Measurements from ENCODE around the gene DUSP16.

The DUSP16 gene

DNA sequence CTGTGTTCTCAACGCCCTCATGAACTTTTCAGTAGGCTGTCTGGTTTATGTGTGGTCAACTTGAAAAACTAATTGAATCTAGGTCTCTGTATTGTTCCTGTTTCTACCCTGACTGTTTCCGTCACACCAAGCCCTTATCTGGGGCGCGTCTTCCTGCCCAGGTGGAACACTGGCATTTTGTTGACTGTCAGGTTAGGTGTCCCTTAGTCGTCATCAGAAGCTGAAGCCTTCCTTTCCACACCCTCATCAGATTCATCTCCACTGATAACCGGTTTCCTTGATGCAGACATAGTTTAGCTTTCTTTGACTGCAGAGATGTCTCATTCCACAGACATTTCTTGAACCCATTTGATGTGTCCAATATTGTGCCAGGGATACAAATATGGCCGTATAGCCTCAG lies 96.5 kb downstream of the DUSP16 start:
- peaks cover 13% of the 10 kb centered on the region for H3K9me3 ChIP-seq (ENCODE audit: control insufficient read depth, insufficient read depth, low read depth, low read length)
- H3K4me3 ChIP-seq (ENCODE audit: low read depth, low read length) = no peak overlapping the region
- peaks cover 8% of the 10 kb centered on the region; the same call in 1 of the 2 replicates for H3K4me1 ChIP-seq (ENCODE audit: control insufficient read depth, insufficient read depth, low read length)
- no peaks in the 10 kb centered on the region for H3K36me3 ChIP-seq (ENCODE audit: control insufficient read depth, insufficient read depth, low read length)
- H3K9ac ChIP-seq (ENCODE audit: low read length) = no peak overlapping the region
- no peaks in the 10 kb centered on the region for H3K27me3 ChIP-seq (ENCODE audit: control insufficient read depth, insufficient read depth, low read length)
- H3K27ac ChIP-seq (ENCODE audit: low read depth, low read length) = no peak overlapping the region

DNA sequence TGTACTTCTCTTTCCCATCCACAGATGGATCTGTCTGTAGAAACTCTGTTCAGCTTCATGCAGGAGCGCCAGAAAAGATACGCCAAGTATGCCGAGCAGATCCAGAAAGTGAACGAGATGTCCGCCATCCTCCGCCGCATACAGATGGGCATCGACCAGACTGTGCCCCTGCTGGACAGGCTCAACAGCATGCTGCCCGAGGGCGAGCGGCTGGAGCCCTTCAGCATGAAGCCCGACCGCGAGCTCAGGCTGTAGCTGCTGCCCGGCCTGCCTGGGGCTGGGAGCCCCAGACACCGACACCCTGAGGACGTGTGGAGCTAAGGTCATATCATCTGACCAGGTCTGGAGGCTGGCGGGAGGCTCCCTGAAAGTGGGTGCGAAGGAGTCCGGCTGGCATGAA lies 97.1 kb downstream of the DUSP16 start:
- H3K27me3 ChIP-seq (ENCODE audit: control insufficient read depth, insufficient read depth, low read length) = no peaks in the 10 kb centered on the region
- no peak overlapping the region for H3K4me3 ChIP-seq (ENCODE audit: low read depth, low read length)
- H3K4me1 ChIP-seq (ENCODE audit: control insufficient read depth, insufficient read depth, low read length) = peaks cover 8% of the 10 kb centered on the region; the same call in 1 of the 2 replicates
- H3K9me3 ChIP-seq (ENCODE audit: control insufficient read depth, insufficient read depth, low read depth, low read length) = peaks cover 7% of the 10 kb centered on the region
- no peak overlapping the region for H3K9ac ChIP-seq (ENCODE audit: low read length)
- H3K27ac ChIP-seq (ENCODE audit: low read depth, low read length) = no peak overlapping the region
- H3K36me3 ChIP-seq (ENCODE audit: control insufficient read depth, insufficient read depth, low read length) = no peaks in the 10 kb centered on the region

DNA sequence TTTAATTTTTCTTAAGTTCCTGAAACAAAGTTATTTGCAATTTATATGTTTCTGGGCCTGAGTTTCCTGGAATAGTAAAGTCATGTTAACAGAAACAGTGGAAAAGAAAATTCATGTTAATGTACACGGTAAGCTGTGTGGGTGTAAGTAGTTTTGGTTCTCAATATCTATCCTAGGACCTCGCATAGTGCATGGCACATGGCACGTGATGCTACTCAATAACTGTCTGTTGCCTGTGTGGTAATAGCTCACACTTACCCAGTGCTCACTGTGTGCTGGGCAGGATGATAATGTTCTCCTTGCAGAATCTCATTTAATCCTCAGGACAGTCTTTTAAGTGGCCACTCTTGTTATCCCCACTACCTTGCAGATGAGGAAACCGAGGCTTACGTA lies 100.7 kb downstream of the DUSP16 start:
- H3K9ac ChIP-seq (ENCODE audit: low read length) = no peak overlapping the region
- no peak overlapping the region for H3K27ac ChIP-seq (ENCODE audit: low read depth, low read length)
- no peaks in the 10 kb centered on the region for H3K27me3 ChIP-seq (ENCODE audit: control insufficient read depth, insufficient read depth, low read length)
- H3K36me3 ChIP-seq (ENCODE audit: control insufficient read depth, insufficient read depth, low read length) = no peaks in the 10 kb centered on the region
- peaks cover 13% of the 10 kb centered on the region; the same call in 1 of the 2 replicates for H3K4me1 ChIP-seq (ENCODE audit: control insufficient read depth, insufficient read depth, low read length)
- H3K4me3 ChIP-seq (ENCODE audit: low read depth, low read length) = no peak overlapping the region
- H3K9me3 ChIP-seq (ENCODE audit: control insufficient read depth, insufficient read depth, low read depth, low read length) = no peaks in the 10 kb centered on the region

DNA sequence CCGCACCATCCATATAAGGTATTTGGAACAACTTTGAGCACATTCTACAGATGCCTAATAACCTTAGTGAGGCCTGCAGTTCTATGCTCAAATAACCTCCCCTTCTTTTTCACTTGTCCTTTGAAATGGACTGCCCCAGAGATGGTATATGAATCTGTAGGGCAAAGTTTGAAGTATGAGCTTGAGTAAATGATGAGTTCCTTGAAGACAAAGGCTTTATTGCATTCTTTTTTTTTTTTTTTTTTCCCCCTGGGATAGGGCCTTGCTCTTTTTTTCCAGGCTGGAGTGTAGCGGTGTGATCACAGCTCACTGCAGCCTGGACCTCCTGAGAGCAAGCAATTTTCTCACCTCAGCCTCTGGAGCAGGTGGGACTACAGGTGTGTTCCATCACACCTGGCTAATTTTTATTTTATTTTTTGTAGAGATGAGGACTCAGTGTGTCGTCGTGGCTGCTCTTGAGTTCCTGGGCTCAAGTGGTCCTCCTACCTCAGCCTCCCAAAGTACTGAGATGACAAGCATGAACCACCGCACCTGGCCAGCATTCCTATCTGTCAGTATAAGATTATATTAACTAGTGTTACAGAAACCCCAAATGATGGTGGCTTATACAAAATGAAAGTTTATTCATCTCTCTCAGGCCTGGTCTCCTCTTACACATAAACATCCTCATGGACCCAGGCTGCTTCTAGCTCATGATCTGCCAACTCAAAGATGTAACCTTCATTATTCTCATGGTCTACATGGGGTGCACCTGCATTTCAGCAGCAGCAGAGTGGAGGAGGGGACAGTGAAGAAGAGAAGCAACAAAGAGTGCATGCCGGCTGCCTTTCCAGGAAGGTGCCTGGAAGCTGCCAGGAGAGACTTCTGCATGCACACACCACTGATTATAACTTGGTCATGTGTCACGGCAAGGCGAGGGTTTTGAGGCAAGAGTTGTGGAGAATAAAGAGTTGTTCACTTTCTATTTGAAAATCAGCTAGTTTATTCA lies 101.4 kb downstream of the DUSP16 start:
- Histone ChIP-seq H3K27ac (ENCODE audit: low read depth, low read length) (no peak overlapping the region), H3K27me3 (ENCODE audit: control insufficient read depth, insufficient read depth, low read length) (no peaks in the 10 kb centered on the region), H3K4me3 (ENCODE audit: low read depth, low read length) (no peak overlapping the region), H3K4me1 (ENCODE audit: control insufficient read depth, insufficient read depth, low read length) (peaks cover 7% of the 10 kb centered on the region; the same call in 1 of the 2 replicates), H3K9ac (ENCODE audit: low read length) (no peak overlapping the region), H3K36me3 (ENCODE audit: control insufficient read depth, insufficient read depth, low read length) (no peaks in the 10 kb centered on the region), H3K9me3 (ENCODE audit: control insufficient read depth, insufficient read depth, low read depth, low read length) (no peaks in the 10 kb centered on the region)

DNA sequence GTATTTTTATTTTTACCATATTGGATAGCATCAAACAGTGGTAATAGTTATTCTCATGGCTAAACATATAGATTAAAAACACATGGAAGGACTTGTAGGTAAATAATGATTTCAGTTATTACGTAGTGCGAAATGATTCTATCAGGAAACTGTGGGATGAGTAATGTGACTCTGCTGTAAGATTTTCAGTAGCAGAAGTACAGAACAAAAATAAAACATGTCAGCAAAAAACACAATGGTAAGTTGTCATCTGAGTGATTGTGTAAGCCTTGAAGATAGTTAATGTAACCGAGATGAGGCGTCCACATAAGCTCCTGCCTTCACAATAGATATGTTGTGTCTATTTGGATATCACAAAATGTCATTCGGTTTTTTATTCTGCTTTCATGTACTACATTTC lies 106.0 kb downstream of the DUSP16 start:
- H3K27ac ChIP-seq (ENCODE audit: low read depth, low read length) = no peak overlapping the region
- H3K4me1 ChIP-seq (ENCODE audit: control insufficient read depth, insufficient read depth, low read length) = peaks cover 5% of the 10 kb centered on the region; the same call in 1 of the 2 replicates
- no peaks in the 10 kb centered on the region for H3K36me3 ChIP-seq (ENCODE audit: control insufficient read depth, insufficient read depth, low read length)
- H3K9me3 ChIP-seq (ENCODE audit: control insufficient read depth, insufficient read depth, low read depth, low read length) = no peaks in the 10 kb centered on the region
- H3K27me3 ChIP-seq (ENCODE audit: control insufficient read depth, insufficient read depth, low read length) = no peaks in the 10 kb centered on the region
- H3K4me3 ChIP-seq (ENCODE audit: low read depth, low read length) = no peak overlapping the region
- no peak overlapping the region for H3K9ac ChIP-seq (ENCODE audit: low read length)

DNA sequence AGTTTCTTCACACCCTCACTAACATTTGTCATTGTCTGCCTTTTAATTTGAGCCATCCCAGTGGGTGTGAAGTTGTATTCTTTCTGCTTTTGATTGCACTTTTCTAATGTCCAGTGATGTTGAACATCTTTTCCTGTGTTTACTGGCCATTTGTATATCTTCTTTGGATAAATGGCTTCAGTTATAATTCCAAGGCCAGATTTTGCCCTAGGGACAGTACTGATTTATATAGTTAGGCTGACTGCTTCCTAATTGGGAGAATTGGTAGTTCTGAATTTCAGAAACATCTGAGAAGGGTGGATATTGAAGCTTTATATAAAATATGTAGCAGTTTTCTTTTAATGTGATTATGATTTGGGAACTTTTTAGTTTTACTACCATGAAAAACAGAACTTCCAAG lies 108.3 kb downstream of the DUSP16 start:
- Histone ChIP-seq H3K36me3 (ENCODE audit: control insufficient read depth, insufficient read depth, low read length) (no peaks in the 10 kb centered on the region), H3K4me1 (ENCODE audit: control insufficient read depth, insufficient read depth, low read length) (peaks cover 7% of the 10 kb centered on the region), H3K9ac (ENCODE audit: low read length) (no peak overlapping the region), H3K27me3 (ENCODE audit: control insufficient read depth, insufficient read depth, low read length) (no peaks in the 10 kb centered on the region), H3K9me3 (ENCODE audit: control insufficient read depth, insufficient read depth, low read depth, low read length) (no peaks in the 10 kb centered on the region), H3K4me3 (ENCODE audit: low read depth, low read length) (no peak overlapping the region), H3K27ac (ENCODE audit: low read depth, low read length) (no peak overlapping the region)

DNA sequence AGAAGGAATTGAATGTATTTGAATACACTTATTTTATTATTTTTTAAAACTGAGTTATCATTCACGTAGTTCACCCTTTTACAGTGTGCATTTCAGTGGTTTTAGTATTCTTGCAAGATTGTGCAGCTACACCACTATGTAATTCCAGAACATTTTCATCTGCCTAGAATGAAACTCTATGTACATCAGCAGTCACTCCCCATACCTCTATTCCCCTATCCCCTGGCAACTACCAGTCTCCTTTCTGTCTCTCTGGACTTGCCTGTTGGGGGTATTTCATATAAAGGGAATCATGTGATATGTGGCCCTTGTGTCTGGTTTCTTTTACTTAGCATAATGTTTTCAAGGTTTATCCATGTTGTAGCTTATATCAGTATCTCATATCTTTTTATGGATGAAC lies 109.0 kb downstream of the DUSP16 start:
- Histone ChIP-seq H3K27me3 (ENCODE audit: control insufficient read depth, insufficient read depth, low read length) (no peaks in the 10 kb centered on the region), H3K9ac (ENCODE audit: low read length) (no peak overlapping the region), H3K27ac (ENCODE audit: low read depth, low read length) (no peak overlapping the region), H3K9me3 (ENCODE audit: control insufficient read depth, insufficient read depth, low read depth, low read length) (no peaks in the 10 kb centered on the region), H3K36me3 (ENCODE audit: control insufficient read depth, insufficient read depth, low read length) (no peaks in the 10 kb centered on the region), H3K4me3 (ENCODE audit: low read depth, low read length) (no peak overlapping the region), H3K4me1 (ENCODE audit: control insufficient read depth, insufficient read depth, low read length) (peaks cover 14% of the 10 kb centered on the region)

DNA sequence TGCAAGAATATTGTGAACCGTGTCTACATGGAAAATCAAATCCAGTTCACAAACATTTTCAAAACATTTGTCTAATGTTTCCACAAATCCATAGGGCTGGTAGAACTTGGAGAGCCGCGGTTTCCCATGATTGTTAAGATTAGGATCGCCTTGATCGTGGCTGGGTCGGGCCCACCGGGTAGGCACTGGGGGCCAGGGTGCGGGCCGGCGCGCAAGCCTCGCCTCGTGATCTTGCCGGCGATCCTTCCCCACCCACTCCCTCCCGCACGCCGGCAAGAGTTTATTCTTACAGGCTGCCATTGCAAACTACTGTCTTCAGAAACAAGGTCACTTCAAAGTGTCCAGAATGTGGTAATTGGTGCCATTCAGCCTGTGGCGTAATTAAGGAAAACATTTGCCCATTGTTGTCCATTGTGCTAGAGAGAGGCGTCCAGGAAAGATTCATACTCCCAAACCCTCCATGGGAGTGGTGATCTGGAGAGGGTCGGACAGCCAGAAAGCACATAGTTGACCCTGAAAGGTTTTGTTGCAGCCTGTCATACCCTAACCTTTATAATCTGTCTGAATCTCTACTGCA lies 110.2 kb downstream of the DUSP16 start:
- H3K4me1 ChIP-seq (ENCODE audit: control insufficient read depth, insufficient read depth, low read length) = peaks cover 13% of the 10 kb centered on the region
- no peaks in the 10 kb centered on the region for H3K36me3 ChIP-seq (ENCODE audit: control insufficient read depth, insufficient read depth, low read length)
- H3K27ac ChIP-seq (ENCODE audit: low read depth, low read length) = no peak overlapping the region
- H3K9ac ChIP-seq (ENCODE audit: low read length) = no peak overlapping the region
- no peak overlapping the region for H3K4me3 ChIP-seq (ENCODE audit: low read depth, low read length)
- no peaks in the 10 kb centered on the region for H3K27me3 ChIP-seq (ENCODE audit: control insufficient read depth, insufficient read depth, low read length)
- no peaks in the 10 kb centered on the region for H3K9me3 ChIP-seq (ENCODE audit: control insufficient read depth, insufficient read depth, low read depth, low read length)

DNA sequence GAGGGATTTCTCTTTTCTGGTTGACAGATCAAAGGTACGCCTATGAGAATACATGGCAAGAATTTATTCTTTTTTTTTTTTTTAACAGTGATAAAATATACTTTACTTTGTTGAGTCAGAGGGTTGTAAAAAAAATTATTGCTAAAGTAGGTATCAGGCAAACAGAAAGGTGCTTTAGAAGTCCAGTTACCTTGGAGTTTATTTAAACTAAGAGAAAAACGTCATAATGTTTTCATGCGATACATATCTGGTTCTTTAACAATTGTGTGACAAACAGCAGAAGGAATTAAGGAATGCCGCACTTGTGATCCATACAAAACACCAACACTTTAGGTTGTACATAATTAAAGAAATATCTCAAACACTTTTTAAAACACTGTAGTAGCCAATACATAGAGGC lies 111.6 kb downstream of the DUSP16 start:
- Histone ChIP-seq H3K27me3 (ENCODE audit: control insufficient read depth, insufficient read depth, low read length) (no peaks in the 10 kb centered on the region), H3K9ac (ENCODE audit: low read length) (no peak overlapping the region), H3K9me3 (ENCODE audit: control insufficient read depth, insufficient read depth, low read depth, low read length) (no peaks in the 10 kb centered on the region), H3K4me1 (ENCODE audit: control insufficient read depth, insufficient read depth, low read length) (peaks cover 26% of the 10 kb centered on the region), H3K27ac (ENCODE audit: low read depth, low read length) (no peak overlapping the region), H3K4me3 (ENCODE audit: low read depth, low read length) (no peak overlapping the region), H3K36me3 (ENCODE audit: control insufficient read depth, insufficient read depth, low read length) (no peaks in the 10 kb centered on the region)

DNA sequence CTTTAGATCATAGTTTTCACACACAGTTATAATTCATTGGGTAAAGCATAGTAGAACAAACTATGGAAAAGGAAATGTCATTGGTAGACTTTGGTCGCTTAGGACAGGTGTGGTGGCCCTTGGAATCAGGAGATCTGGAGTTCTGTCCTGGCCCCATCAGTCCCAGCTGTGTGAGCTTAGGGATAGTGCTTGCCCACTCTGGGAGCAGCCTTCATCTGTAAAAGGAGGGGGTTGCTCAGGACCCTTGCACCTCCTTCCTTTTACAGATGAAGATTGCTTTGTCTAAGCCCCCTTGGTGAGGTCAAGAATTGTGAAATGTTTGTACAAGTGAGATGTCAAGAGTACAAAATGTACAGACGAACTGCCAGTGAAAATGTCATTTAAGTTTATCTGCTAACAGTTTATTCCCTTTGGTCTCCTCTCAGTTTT lies 112.6 kb downstream of the DUSP16 start:
- Histone ChIP-seq H3K9me3 (ENCODE audit: control insufficient read depth, insufficient read depth, low read depth, low read length) (no peaks in the 10 kb centered on the region), H3K4me3 (ENCODE audit: low read depth, low read length) (no peak overlapping the region), H3K36me3 (ENCODE audit: control insufficient read depth, insufficient read depth, low read length) (no peaks in the 10 kb centered on the region), H3K4me1 (ENCODE audit: control insufficient read depth, insufficient read depth, low read length) (peaks cover 26% of the 10 kb centered on the region), H3K9ac (ENCODE audit: low read length) (no peak overlapping the region), H3K27me3 (ENCODE audit: control insufficient read depth, insufficient read depth, low read length) (no peaks in the 10 kb centered on the region), H3K27ac (ENCODE audit: low read depth, low read length) (no peak overlapping the region)

DNA sequence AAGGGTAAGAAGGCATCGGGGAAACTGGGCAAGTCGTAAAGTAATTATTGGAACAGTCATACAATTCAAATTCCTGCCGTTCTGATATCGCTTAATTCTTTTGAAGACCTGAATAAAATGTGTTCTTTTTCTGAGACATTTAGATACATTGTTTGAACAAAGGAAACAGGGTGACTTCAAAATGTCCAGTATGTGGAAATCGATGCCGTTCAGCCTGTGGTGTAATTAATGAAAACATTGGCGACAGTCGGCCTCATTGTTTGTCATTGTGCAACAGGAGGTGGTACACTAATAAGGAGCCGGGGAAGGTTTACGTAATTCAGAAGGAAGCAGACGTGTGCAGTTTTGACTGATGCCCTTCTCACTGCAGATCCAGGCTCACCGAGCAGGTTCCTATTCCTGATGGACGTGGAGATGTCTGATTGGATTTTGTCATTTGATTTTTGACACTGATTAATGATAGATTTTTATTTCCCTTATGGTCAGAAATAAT lies 113.1 kb downstream of the DUSP16 start:
- Histone ChIP-seq H3K9me3 (ENCODE audit: control insufficient read depth, insufficient read depth, low read depth, low read length) (no peaks in the 10 kb centered on the region), H3K9ac (ENCODE audit: low read length) (no peak overlapping the region), H3K36me3 (ENCODE audit: control insufficient read depth, insufficient read depth, low read length) (no peaks in the 10 kb centered on the region), H3K4me1 (ENCODE audit: control insufficient read depth, insufficient read depth, low read length) (peaks cover 26% of the 10 kb centered on the region), H3K27ac (ENCODE audit: low read depth, low read length) (no peak overlapping the region), H3K27me3 (ENCODE audit: control insufficient read depth, insufficient read depth, low read length) (no peaks in the 10 kb centered on the region), H3K4me3 (ENCODE audit: low read depth, low read length) (no peak overlapping the region)

Measured in HUES6 (cell line).